Breast epithelium (tissue), 3 donors: ENCODE measurements around the gene SCML1.

ENCODE experiments used
- POLR2A ChIP-seq: fragments of 450-650 bp; IDR thresholded peaks from one replicate; pipeline ENCODE4 v1.6.1; 2016; ENCODE audit warnings: antibody characterized with exemption, mild to moderate bottlenecking, moderate library complexity
- POLR2AphosphoS5 ChIP-seq, 3 donors: sonication (generic); formaldehyde crosslinking; IDR thresholded peaks; one replicate each; pipeline ENCODE4 v1.6.1; 2017; ENCODE audit warnings: antibody characterized with exemption in 3 of 3
- TF ChIP-seq, protein P1 (sequence below), 3 donors: fragments of 450-650 bp; IDR thresholded peaks; one replicate each; pipeline ENCODE4 v1.5.1; 2016 to 2017; ENCODE audit warnings: antibody characterized with exemption in 3 of 3, mild to moderate bottlenecking in 3 of 3, moderate library complexity in 3 of 3

DNA sequence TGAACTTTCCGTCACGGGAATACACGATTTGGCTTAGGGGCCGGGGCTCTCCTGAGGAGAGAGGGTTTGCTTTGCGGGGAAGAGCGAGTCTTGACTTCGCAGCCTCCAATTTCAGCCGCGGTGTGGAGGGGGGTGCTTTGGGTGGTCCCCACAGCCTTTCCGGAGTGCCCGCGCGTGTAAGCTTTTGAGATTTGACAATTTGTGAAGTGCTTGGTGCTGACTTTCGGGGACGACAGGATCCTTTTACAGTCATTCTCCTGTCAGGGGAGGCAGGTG lies 355 bp downstream of the SCML1 start:
- TF ChIP-seq, protein P1, sequence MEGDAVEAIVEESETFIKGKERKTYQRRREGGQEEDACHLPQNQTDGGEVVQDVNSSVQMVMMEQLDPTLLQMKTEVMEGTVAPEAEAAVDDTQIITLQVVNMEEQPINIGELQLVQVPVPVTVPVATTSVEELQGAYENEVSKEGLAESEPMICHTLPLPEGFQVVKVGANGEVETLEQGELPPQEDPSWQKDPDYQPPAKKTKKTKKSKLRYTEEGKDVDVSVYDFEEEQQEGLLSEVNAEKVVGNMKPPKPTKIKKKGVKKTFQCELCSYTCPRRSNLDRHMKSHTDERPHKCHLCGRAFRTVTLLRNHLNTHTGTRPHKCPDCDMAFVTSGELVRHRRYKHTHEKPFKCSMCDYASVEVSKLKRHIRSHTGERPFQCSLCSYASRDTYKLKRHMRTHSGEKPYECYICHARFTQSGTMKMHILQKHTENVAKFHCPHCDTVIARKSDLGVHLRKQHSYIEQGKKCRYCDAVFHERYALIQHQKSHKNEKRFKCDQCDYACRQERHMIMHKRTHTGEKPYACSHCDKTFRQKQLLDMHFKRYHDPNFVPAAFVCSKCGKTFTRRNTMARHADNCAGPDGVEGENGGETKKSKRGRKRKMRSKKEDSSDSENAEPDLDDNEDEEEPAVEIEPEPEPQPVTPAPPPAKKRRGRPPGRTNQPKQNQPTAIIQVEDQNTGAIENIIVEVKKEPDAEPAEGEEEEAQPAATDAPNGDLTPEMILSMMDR (IDR thresholded peaks at IDR 0.05): no peak
- no peak for TF ChIP-seq POLR2A
- TF ChIP-seq POLR2AphosphoS5 (IDR thresholded peaks at IDR 0.05): no peak
